ENCODE data around the gene DPH7.
"Not testable (repeated sequence)": the region's sequence is repeated elsewhere in the genome, so short reads cannot be mapped to it uniquely, and the experiment has no call there.

The DPH7 gene

GRCh38 chr9:137578518-137579258, at the start of gene DPH7:
TSS of gene DPH7 (minus strand) at chr9:137578925. CDS start at chr9:137578777, 148 bp downstream.
- peak; percentile 40 for DNase-seq

- not testable (repeated sequence) for DNase-seq
Observed at GRCh38 chr9:137627406-137627805, 48.7 kb upstream of the DPH7 start.

GRCh38 chr9:137626464-137626863, 47.7 kb upstream of the DPH7 start:
- no peak for DNase-seq

GRCh38 chr9:137622211-137622610, 43.5 kb upstream of the DPH7 start:
- DNase-seq = not testable (repeated sequence)

GRCh38 chr9:137621131-137621757, 42.5 kb upstream of the DPH7 start:
- DNase-seq = no peak

GRCh38 chr9:137620581-137620980, 41.9 kb upstream of the DPH7 start:
- DNase-seq = no peak

- no peak for DNase-seq
Observed at GRCh38 chr9:137620048-137620405, 41.3 kb upstream of the DPH7 start.

GRCh38 chr9:137619240-137620047, 40.7 kb upstream of the DPH7 start:
- no peak for DNase-seq

GRCh38 chr9:137618105-137619067, 39.7 kb upstream of the DPH7 start, which contains the start of gene EHMT1:
TSS of gene EHMT1 (plus strand) at chr9:137619005. CDS start at chr9:137619029, 24 bp downstream.
- DNase-seq = peak; percentile 65

GRCh38 chr9:137615387-137615871, 36.7 kb upstream of the DPH7 start:
- DNase-seq = no peak

- no peak for DNase-seq
Observed at GRCh38 chr9:137614631-137615386, 36.1 kb upstream of the DPH7 start.

GRCh38 chr9:137613738-137614523, 35.2 kb upstream of the DPH7 start:
- no peak for DNase-seq

GRCh38 chr9:137613259-137613658, 34.5 kb upstream of the DPH7 start:
- no peak for DNase-seq

GRCh38 chr9:137612741-137613142, 34.0 kb upstream of the DPH7 start:
- DNase-seq = no peak

GRCh38 chr9:137611623-137612609, 33.2 kb upstream of the DPH7 start:
- DNase-seq = no peak

GRCh38 chr9:137610944-137611343, 32.2 kb upstream of the DPH7 start:
- DNase-seq = no peak

GRCh38 chr9:137607141-137607857, 28.6 kb upstream of the DPH7 start:
- DNase-seq = no peak

GRCh38 chr9:137606734-137607138, 28.0 kb upstream of the DPH7 start:
- no peak for DNase-seq
